ENCODE data around the gene SMS.

DNA sequence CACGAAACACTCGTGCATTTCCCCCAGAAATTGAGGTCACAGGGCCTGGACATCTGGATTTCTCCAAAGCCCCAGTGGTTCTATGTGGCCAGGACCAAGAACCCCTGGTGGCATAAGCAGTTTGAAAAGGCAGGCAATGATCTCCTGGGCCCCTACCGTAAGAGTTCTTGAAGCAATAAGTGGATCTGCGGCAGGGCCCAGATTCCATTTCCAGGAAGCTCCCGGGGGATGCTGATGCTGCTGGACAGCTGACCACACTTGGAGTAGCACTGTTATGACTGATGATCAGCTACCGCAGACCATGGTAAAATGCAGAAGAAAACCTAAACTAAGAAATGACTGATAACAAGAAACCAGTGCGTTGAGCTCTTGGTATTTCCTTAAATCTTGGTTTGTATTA, 27.8 kb downstream of the SMS start:
- TF ChIP-seq CTCF (IDR thresholded peaks at IDR 0.05; ENCODE audit: low read length): no peak
- TF ChIP-seq EZH2 (IDR thresholded peaks at IDR 0.05; ENCODE audit: borderline replicate concordance, low read length): no peak

Data from OCI-LY1 (cell line).